SK-N-MC (cell line): ENCODE measurements around the gene RGS19.

Source experiments
- EZH2 ChIP-seq: fragments of 200-600 bp; sonication (generic); IDR thresholded peaks from one replicate; pipeline ENCODE4 v1.6.1; 2017; ENCODE audit warnings: antibody characterized with exemption
- FOXP2 ChIP-seq: optimal IDR thresholded peaks from 2 replicates; pipeline ENCODE3; 2011; ENCODE audit warnings: mild to moderate bottlenecking, moderate library complexity; ENCODE audit not compliant: insufficient read depth; ENCODE audit errors: extremely low read length, control extremely low read depth
- POLR2AphosphoS5 ChIP-seq: IDR thresholded peaks from 2 replicates; pipeline ENCODE4 v1.6.1; 2012; ENCODE audit warnings: mild to moderate bottlenecking, low read depth, low read length, borderline replicate concordance

DNA sequence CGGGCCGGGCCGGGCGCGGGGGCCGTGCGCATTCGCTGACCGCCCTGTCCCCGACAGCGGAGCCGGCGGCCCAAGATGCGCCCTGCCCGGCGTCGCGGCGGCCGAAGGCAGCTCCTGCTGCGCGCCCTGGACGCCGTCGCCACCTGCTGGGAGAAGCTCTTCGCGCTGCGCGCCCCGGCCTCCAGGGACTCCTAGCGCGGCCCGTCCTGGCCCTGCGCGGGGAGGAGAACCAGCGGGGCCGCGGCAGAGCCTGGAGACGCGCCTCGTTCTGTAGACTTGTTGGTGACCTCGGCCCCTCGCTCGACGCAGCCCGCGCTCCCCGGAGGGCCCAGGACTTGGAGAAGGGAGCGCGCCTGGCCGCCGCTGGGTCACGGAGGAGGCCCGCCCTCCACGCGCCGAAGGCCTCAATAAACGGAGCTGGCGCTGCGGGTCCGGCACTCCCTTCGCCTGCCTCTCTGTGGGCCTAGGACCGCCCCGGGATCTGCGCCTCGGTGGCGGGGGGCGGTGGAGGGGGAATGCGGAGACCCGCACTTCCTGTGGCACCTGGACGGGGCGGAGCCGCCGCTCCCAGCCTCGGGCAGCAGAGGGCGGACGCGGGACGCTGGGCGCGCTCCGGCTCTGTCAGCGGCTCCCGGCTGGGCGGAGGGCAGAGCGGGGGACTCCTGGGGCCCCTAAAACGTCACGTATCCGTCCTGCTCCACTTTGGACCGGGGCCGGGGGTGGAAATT lies 40.6 kb downstream of the RGS19 start:
- TF ChIP-seq FOXP2, result no peak
- no peak for TF ChIP-seq EZH2
- peak; percentile 22; the same call in 1 of the 2 replicates for TF ChIP-seq POLR2AphosphoS5
